ENCODE results near the gene SPAG7. TPM values are rescaled to one million over a fixed set of nuclear protein-coding genes. Genes with fewer than 3 reads are reported as not detected.

Gene SPAG7
- total RNA-seq, 4 donors from 2014 or later, result 34.5 to 48.8 (median 39.5) TPM

- intact Hi-C loops (cut with DNase I), result no loop called here
- Histone ChIP-seq H3K36me3 (peaks cover 54 to 72% (median 60%) of the 10 kb centered on the region in 3 donors), H3K4me1 (peaks cover 10 to 31% (median 19%) of the 10 kb centered on the region in 3 donors), H3K27ac (no peak overlapping the region), H3K27me3 (no peaks in the 10 kb centered on the region), H3K9me3 (no peaks in the 10 kb centered on the region), H3K4me3 (no peak overlapping the region)
- no peak for DNase-seq
- no peak for TF ChIP-seq POLR2A (IDR thresholded peaks at IDR 0.05)
- TF ChIP-seq, protein P1, sequence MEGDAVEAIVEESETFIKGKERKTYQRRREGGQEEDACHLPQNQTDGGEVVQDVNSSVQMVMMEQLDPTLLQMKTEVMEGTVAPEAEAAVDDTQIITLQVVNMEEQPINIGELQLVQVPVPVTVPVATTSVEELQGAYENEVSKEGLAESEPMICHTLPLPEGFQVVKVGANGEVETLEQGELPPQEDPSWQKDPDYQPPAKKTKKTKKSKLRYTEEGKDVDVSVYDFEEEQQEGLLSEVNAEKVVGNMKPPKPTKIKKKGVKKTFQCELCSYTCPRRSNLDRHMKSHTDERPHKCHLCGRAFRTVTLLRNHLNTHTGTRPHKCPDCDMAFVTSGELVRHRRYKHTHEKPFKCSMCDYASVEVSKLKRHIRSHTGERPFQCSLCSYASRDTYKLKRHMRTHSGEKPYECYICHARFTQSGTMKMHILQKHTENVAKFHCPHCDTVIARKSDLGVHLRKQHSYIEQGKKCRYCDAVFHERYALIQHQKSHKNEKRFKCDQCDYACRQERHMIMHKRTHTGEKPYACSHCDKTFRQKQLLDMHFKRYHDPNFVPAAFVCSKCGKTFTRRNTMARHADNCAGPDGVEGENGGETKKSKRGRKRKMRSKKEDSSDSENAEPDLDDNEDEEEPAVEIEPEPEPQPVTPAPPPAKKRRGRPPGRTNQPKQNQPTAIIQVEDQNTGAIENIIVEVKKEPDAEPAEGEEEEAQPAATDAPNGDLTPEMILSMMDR (IDR thresholded peaks at IDR 0.05), result no peak
- WGBS, 2 donors, result 90 to 96% methylated on average over 6 to 18 of the region's 20 CpGs
Measured at GRCh38 chr17:5002121-5002788, 34.6 kb upstream of the SPAG7 start.

- intact Hi-C loops (cut with DNase I), result no loop called here
- Histone ChIP-seq H3K4me3 (peak overlapping the region in 3 of 4 donors; percentile 80 to 98 (median 92)), H3K27ac (peak overlapping the region; percentile 14 to 94 (median 72)), H3K27me3 (no peaks in the 10 kb centered on the region), H3K4me1 (peaks cover 16 to 40% (median 25%) of the 10 kb centered on the region in 3 donors), H3K36me3 (peaks cover 34 to 52% (median 41%) of the 10 kb centered on the region in 3 donors), H3K9me3 (no peaks in the 10 kb centered on the region)
- no peak for DNase-seq
- WGBS, 2 donors, result 39 to 65% methylated on average over 2 to 3 of the region's 11 CpGs
- no peak for TF ChIP-seq POLR2A (IDR thresholded peaks at IDR 0.05)
- TF ChIP-seq, protein P1 (IDR thresholded peaks at IDR 0.05), result no peak
Measured at GRCh38 chr17:5000237-5000639, 32.6 kb upstream of the SPAG7 start.

DNA sequence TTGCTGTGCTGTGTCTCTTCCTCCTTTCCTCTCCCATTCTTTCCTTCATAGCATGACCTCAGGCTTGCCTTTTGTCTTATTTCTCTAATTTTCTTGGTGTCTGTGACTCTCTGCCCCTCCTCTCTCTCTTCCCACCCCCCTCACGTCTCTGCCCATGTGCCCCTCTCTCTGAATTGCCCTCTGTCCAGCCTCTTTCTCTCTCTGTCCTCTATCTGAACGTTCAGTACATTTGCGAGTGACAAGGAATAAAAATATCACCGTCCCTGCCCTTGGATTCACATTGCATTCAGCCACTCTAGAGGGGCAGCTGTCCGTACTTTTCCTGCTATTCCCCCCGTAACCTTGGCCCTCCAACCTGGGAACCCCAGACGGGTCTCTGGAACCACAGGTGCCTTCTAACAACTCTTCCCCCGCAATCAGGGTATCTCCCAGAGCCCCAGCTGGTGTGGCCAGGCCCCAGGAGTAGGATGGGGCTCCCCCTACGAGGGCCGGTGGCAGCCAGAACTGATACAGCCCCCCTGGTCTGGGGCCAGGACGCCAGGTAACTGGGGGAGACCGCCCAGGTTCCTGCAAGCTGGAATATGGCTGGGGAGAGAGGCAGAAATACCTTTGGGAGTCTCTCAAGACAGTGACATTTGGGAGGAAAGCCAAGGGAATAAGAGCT, 31.9 kb upstream of the SPAG7 start:
- peak overlapping the region; percentile 14 to 94 (median 92) for H3K27ac ChIP-seq
- intact Hi-C loops (cut with DNase I), result no loop called here

DNA sequence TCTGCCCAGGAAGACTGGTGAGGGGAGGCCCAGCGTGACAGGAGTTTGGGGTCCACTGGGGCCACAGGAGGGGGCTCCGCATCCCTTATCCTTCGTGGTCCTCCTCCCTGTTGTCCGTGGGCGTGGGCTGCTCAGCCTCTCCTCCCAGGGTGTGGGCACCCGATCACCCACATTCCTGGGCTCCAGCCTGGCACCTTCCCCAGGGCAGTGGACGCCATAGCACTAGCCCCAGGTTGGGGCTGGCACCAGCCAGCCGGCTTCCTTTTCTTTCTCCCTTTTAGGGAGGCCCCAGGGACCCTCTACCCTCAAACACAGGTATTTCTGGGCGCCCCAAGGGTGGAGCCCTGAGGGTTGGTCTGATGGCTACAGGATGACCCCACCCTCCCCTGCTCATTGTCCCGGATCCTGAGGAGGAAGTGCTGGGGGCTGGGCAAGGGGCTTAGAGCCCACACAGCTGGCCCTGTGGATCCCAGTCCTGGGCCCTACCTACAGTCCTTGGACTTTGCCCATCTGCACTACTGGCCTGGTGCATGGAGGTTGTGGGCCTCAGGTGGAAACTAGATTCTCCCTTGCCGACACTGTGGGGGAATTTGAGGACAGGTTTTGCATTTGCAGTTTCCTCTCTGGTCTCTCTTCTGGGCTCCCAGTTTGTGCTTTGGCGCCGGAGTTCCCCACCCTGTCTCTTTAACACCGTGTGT, 31.3 kb upstream of the SPAG7 start:
- Histone ChIP-seq H3K9me3 (no peaks in the 10 kb centered on the region), H3K4me3 (peak overlapping the region; percentile 80 to 98 (median 90)), H3K4me1 (peaks cover 16 to 40% (median 25%) of the 10 kb centered on the region in 3 donors), H3K36me3 (peaks cover 21 to 38% (median 28%) of the 10 kb centered on the region in 3 donors), H3K27me3 (no peaks in the 10 kb centered on the region), H3K27ac (peak overlapping the region; percentile 91 to 94 (median 93))
- no peak for TF ChIP-seq POLR2A (IDR thresholded peaks at IDR 0.05)
- TF ChIP-seq, protein P1 (IDR thresholded peaks at IDR 0.05), result no peak
- DNase-seq, result no peak
- WGBS, 2 donors, result 9 to 19% methylated on average over 4 to 9 of the region's 14 CpGs
- intact Hi-C loops (cut with DNase I), result no loop called here

More for the DNA sequence above, 31.9 kb upstream of the SPAG7 start:
- Histone ChIP-seq H3K4me1 (peaks cover 16 to 40% (median 25%) of the 10 kb centered on the region in 3 donors), H3K9me3 (no peaks in the 10 kb centered on the region), H3K36me3 (peaks cover 27 to 45% (median 35%) of the 10 kb centered on the region in 3 donors), H3K27me3 (no peaks in the 10 kb centered on the region), H3K4me3 (peak overlapping the region; percentile 80 to 98 (median 90))
- 72 to 74% methylated on average over 8 to 12 of the region's 12 CpGs for WGBS, 2 donors
- no peak for DNase-seq
- no peak for TF ChIP-seq POLR2A (IDR thresholded peaks at IDR 0.05)
- TF ChIP-seq, protein P1 (IDR thresholded peaks at IDR 0.05), result no peak
